Loucy (cell line): ENCODE data around the gene SNAPC4.

ENCODE experiments used
- CTCF ChIP-seq: fragments of 200-600 bp; sonication (generic); conservative IDR thresholded peaks from 2 replicates; pipeline ENCODE4 v1.5.1; 2014; ENCODE audit warnings: mild to moderate bottlenecking, antibody characterized with exemption, low read length
- EZH2phosphoT487 ChIP-seq: fragments of 200-600 bp; IDR thresholded peaks from 2 replicates; pipeline ENCODE4 v1.6.1; 2018; ENCODE audit warnings: antibody characterized with exemption, mild to moderate bottlenecking, moderate library complexity, borderline replicate concordance

- TF ChIP-seq CTCF: no peak
- TF ChIP-seq EZH2phosphoT487: no peak
Measured at GRCh38 chr9:136431782-136432350, 31.9 kb upstream of the SNAPC4 start.
